ENCODE data around the gene LYL1. TPM values are rescaled to one million over a fixed set of nuclear protein-coding genes. Genes with fewer than 3 reads are reported as not detected.

The LYL1 gene
- total and polyA plus RNA-seq, 2 donors (not counting 3 experiments of a cell fraction or from before 2014, with no cell fraction given): 74.4 to 87.3 TPM

GRCh38 chr19:13119627-13120026 is 17.0 kb upstream of the LYL1 start:
- dilution Hi-C loops (cut with MboI; ENCODE audit: extremely low pct_ligation_motif_present, low sequenced_read_pairs) (no loop called here), intact Hi-C loops (cut with micrococcal nuclease) (no loop called here)
- Histone ChIP-seq H3K4me1 (ENCODE audit: control insufficient read depth, extremely low read depth, insufficient read depth, low read length) (peaks cover 13% of the 10 kb centered on the region), H3K4me3 (replicated peaks in 1 of 3; ENCODE audit: insufficient read depth in 1 of 3, low read depth in 1 of 3, low read length in 3 of 3) (no peak overlapping the region), H3K9me1 (replicated peaks; ENCODE audit: control insufficient read depth, extremely low read depth, insufficient read depth, low read length) (no peaks in the 10 kb centered on the region), H3K27me3 (ENCODE audit: control insufficient read depth in 2 of 2, insufficient read depth in 2 of 2, low read length in 2 of 2) (no peaks in the 10 kb centered on the region), H3K4me2 (ENCODE audit: insufficient read depth, low read length) (peak overlapping the region; percentile 61), H2AFZ (ENCODE audit: low read depth, low read length) (no peak overlapping the region), H3K36me3 (ENCODE audit: control insufficient read depth in 2 of 2, extremely low read depth in 1 of 2, insufficient read depth in 2 of 2, low read length in 2 of 2) (peaks cover 0 to 7% of the 10 kb centered on the region in 2 experiments), H3K9me3 (replicated peaks; ENCODE audit: control insufficient read depth, insufficient read depth, low read length) (no peaks in the 10 kb centered on the region), H3K9ac (replicated peaks; ENCODE audit: extremely low read depth, insufficient read depth, low read length) (no peak overlapping the region), H3K79me2 (ENCODE audit: control insufficient read depth, insufficient read depth, low read length) (peaks cover 77% of the 10 kb centered on the region), H3K27ac (ENCODE audit: insufficient read depth, low read depth, low read length) (no peak overlapping the region), H4K20me1 (replicated peaks; ENCODE audit: control insufficient read depth, extremely low read depth, insufficient read depth, low read length) (no peaks in the 10 kb centered on the region)
- ChIA-PET CTCF (interaction anchor here (0.5 to 2.1 kb wide), 8 partner anchors 9 to 143 kb away, joined by 3 to 7 read pairs (median 4); no protein-coding TSS in a partner anchor), POLR2A (no interaction called here)
- FAIRE-seq (no peak), DNase-seq (ENCODE audit: low read depth, low spot score) (no peak)
- TF ChIP-seq GATA2 (IDR thresholded peaks at IDR 0.05; ENCODE audit: insufficient read depth, insufficient read length, low read depth, low read length) (no peak), POLR2A (IDR thresholded peaks at IDR 0.05; ENCODE audit: low read depth, low read length) (no peak), POLR2AphosphoS5 (IDR thresholded peaks at IDR 0.05; ENCODE audit: insufficient read depth, low read depth, low read length) (no peak), FOS (IDR thresholded peaks at IDR 0.05; ENCODE audit: borderline replicate concordance, insufficient read depth, low read length) (no peak), EZH2 (IDR thresholded peaks at IDR 0.05; ENCODE audit: borderline replicate concordance, low read depth, low read length, severe bottlenecking) (no peak), CTCF (IDR thresholded peaks at IDR 0.05; ENCODE audit: extremely low read depth in 1 of 2, insufficient read depth in 1 of 2, low read depth in 1 of 2, low read length in 2 of 2) (no peak), JUN (IDR thresholded peaks at IDR 0.05; ENCODE audit: borderline replicate concordance, insufficient read depth, insufficient read length, low read depth) (no peak), MAX (IDR thresholded peaks at IDR 0.05; ENCODE audit: insufficient read depth, insufficient read length) (no peak), MYC (IDR thresholded peaks at IDR 0.05; ENCODE audit: low read depth, low read length) (no peak)
- BruUV-seq (replicated peaks): TSS peak; percentile 11

Measured in endothelial cell of umbilical vein (primary cell).